OCI-LY3 (cell line): ENCODE results near the gene PPP2R5A.
"Not testable (repeated sequence)": the region's sequence is repeated elsewhere in the genome, so short reads cannot be mapped to it uniquely, and the experiment has no call there.

Experiments
- H2AFZ ChIP-seq: fragments of 200-600, 300-600 bp; shearing (Covaris generic); 2 replicates; pipeline ENCODE4 v1.6.0; 2014; ENCODE audit warnings: antibody characterized with exemption, low read depth, low read length
- H3K27ac ChIP-seq: fragments of 200-600, 300-600 bp; sonication (generic); 2 replicates; pipeline ENCODE4 v1.5.1; 2014; ENCODE audit warnings: mild to moderate bottlenecking, low read length, moderate library complexity, mixed read lengths
- H3K27me3 ChIP-seq: fragments of 200-600, 300-600 bp; sonication (generic); 2 replicates; pipeline ENCODE4 v1.6.1; 2014; ENCODE audit warnings: low read depth, low read length, mixed read lengths
- H3K36me3 ChIP-seq: fragments of 200-600, 300-600 bp; sonication (generic); replicated peaks from 2 replicates; pipeline ENCODE3; 2014; ENCODE audit warnings: low read depth, low read length, mixed read lengths
- H3K4me1 ChIP-seq: fragments of 300-600, 200-600 bp; sonication (generic); 2 replicates; pipeline ENCODE4 v1.6.1; 2014; ENCODE audit warnings: low read length, mixed read lengths
- H3K4me2 ChIP-seq: fragments of 200-600, 300-600 bp; sonication (generic); 2 replicates; pipeline ENCODE4 v1.6.1; 2014; ENCODE audit warnings: low read length, mixed read lengths
- H3K4me3 ChIP-seq: fragments of 300-600, 200-600 bp; sonication (generic); 2 replicates; pipeline ENCODE4 v1.5.1; 2014; ENCODE audit warnings: antibody characterized with exemption, mild to moderate bottlenecking, low read length, moderate library complexity
- H3K79me2 ChIP-seq: fragments of 300-600, 200-600 bp; shearing (Covaris generic); 2 replicates; pipeline ENCODE4 v1.6.1; 2014; ENCODE audit warnings: mild to moderate bottlenecking, low read length, mixed read lengths
- H3K9ac ChIP-seq: fragments of 300-600, 200-600 bp; shearing (Covaris generic); 2 replicates; pipeline ENCODE4 v1.6.0; 2014; ENCODE audit warnings: mild to moderate bottlenecking, low read length, moderate library complexity
- H3K9me3 ChIP-seq: fragments of 200-600, 300-600 bp; shearing (Covaris generic); 2 replicates; pipeline ENCODE4 v1.6.1; 2014; ENCODE audit warnings: low read length, mixed read lengths; ENCODE audit not compliant: insufficient read depth
- H4K20me1 ChIP-seq: fragments of 200-600, 300-600 bp; sonication (generic); 2 replicates; pipeline ENCODE4 v1.6.1; 2016; ENCODE audit warnings: low read length, mixed read lengths; ENCODE audit not compliant: insufficient read depth
- CTCF ChIP-seq: fragments of 200-600, 300-600 bp; sonication (generic); IDR thresholded peaks from 2 replicates; pipeline ENCODE4 v1.5.1; 2014; ENCODE audit warnings: antibody characterized with exemption, low read length, low read depth
- EZH2phosphoT487 ChIP-seq: fragments of 200-600 bp; shearing (Covaris generic); IDR thresholded peaks from 2 replicates; pipeline ENCODE4 v1.6.1; 2018; ENCODE audit warnings: antibody characterized with exemption, mixed run types, low read depth

Gene PPP2R5A

GRCh38 chr1:212285685-212286555, 710 bp downstream of the PPP2R5A start:
- Histone ChIP-seq H3K4me2 (peak overlapping the region; percentile 86), H3K9ac (peak overlapping the region; percentile 74), H3K9me3 (no peaks in the 10 kb centered on the region), H3K27ac (peak overlapping the region; percentile 76), H3K4me1 (peaks cover 26% of the 10 kb centered on the region), H3K79me2 (peaks cover 48% of the 10 kb centered on the region), H3K27me3 (no peaks in the 10 kb centered on the region), H3K4me3 (peak overlapping the region; percentile 84), H4K20me1 (peaks cover 5% of the 10 kb centered on the region; the same call in 1 of the 2 replicates), H3K36me3 (peaks cover 3% of the 10 kb centered on the region), H2AFZ (peak overlapping the region; percentile 24; the same call in 1 of the 2 replicates)
- TF ChIP-seq EZH2phosphoT487 (no peak), CTCF (no peak)

GRCh38 chr1:212286556-212287131, 1.4 kb downstream of the PPP2R5A start:
- Histone ChIP-seq H3K9ac (peak overlapping the region; percentile 74), H3K4me2 (peak overlapping the region; percentile 86), H3K9me3 (no peaks in the 10 kb centered on the region), H3K79me2 (peaks cover 55% of the 10 kb centered on the region), H2AFZ (peak overlapping the region; percentile 24; the same call in 1 of the 2 replicates), H4K20me1 (peaks cover 6% of the 10 kb centered on the region), H3K27me3 (no peaks in the 10 kb centered on the region), H3K27ac (peak overlapping the region; percentile 76), H3K4me1 (peaks cover 33% of the 10 kb centered on the region), H3K4me3 (peak overlapping the region; percentile 84), H3K36me3 (peaks cover 3% of the 10 kb centered on the region)
- TF ChIP-seq EZH2phosphoT487 = no peak
- TF ChIP-seq CTCF = no peak

- peak overlapping the region; percentile 74 for H3K9ac ChIP-seq
- TF ChIP-seq CTCF (no peak), EZH2phosphoT487 (no peak)
- H3K27ac ChIP-seq = no peak overlapping the region
- peaks cover 40% of the 10 kb centered on the region for H3K4me1 ChIP-seq
- H3K36me3 ChIP-seq = peaks cover 3% of the 10 kb centered on the region
- no peaks in the 10 kb centered on the region for H3K9me3 ChIP-seq
- peak overlapping the region; percentile 86 for H3K4me2 ChIP-seq
- no peak overlapping the region for H2AFZ ChIP-seq
- H3K27me3 ChIP-seq = no peaks in the 10 kb centered on the region
- peaks cover 14% of the 10 kb centered on the region for H4K20me1 ChIP-seq
- peaks cover 63% of the 10 kb centered on the region for H3K79me2 ChIP-seq
- H3K4me3 ChIP-seq = peak overlapping the region; percentile 84
Observed at GRCh38 chr1:212287261-212287895, 2.2 kb downstream of the PPP2R5A start.

GRCh38 chr1:212287995-212288394, 2.8 kb downstream of the PPP2R5A start:
- Histone ChIP-seq H3K4me2 (0 out of 2 replicates have a peak overlapping the region, but pooled peaks have one; percentile 2), H3K79me2 (peaks cover 69% of the 10 kb centered on the region), H4K20me1 (peaks cover 20% of the 10 kb centered on the region), H3K4me1 (peaks cover 47% of the 10 kb centered on the region)
- H3K27ac ChIP-seq, H3K27me3 ChIP-seq, H3K9ac ChIP-seq, H2AFZ ChIP-seq, H3K4me3 ChIP-seq, H3K36me3 ChIP-seq, H3K9me3 ChIP-seq: not testable (repeated sequence)
